AG09309 (cell line): ENCODE results near the gene SSR4.

Experiments used
- DNase-seq: peaks from one replicate; pipeline ENCODE4 v3.0.0-alpha.2; 2010; ENCODE audit warnings: low read depth
- H3K4me3 ChIP-seq: 2 replicates; pipeline ENCODE4 v1.5.1; 2011; ENCODE audit warnings: mild to moderate bottlenecking, low read depth, low read length, moderate library complexity; ENCODE audit not compliant: control insufficient read depth
- CTCF ChIP-seq: IDR thresholded peaks from 2 replicates; pipeline ENCODE4 v1.5.1; 2011; ENCODE audit warnings: mild to moderate bottlenecking, low read depth, low read length, inconsistent platforms; ENCODE audit not compliant: insufficient read depth, control insufficient read depth; ENCODE audit errors: missing control alignments

Gene SSR4

DNA sequence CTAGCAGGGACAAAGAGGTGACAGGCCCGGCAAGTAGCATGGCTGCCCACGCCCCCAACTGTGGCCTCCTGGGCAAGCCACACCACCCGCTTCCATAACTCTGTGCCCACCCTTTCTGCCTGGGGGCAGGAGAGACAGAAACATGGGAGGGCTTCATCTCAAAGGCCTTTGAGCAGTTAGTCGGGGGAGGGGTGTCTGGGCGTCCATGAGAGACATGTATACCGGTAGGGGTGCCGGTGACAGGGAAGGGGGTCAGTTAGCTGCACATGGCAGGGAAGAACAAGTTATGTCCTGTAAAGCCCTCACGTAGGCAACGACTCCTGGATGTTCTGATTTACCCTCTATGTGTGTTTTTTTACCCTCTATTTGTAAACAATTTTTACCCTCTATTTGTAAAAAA is 26.6 kb downstream of the SSR4 start:
- no peak for DNase-seq
- H3K4me3 ChIP-seq, result no peak overlapping the region
- TF ChIP-seq CTCF, result no peak

DNA sequence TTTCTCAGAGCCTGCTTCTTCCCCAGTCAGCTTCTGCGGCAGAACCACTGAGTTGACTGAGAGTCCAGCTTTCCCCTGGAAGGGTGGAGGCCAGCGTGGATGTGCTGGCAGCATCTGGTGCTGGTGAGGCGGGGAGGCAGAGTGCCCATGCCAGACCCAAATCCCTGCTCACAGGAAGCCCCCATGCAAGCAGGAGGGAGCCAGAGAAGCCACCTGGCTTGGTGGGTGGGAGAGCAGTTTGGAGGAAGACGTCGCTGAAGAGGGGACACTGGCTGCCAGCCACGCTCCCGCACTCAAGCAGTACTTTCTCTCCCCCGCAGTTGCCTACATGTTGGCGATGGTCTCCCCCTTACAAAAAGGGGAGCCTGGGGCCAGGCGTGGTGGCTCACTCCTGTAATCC is 29.9 kb downstream of the SSR4 start:
- no peak for TF ChIP-seq CTCF
- H3K4me3 ChIP-seq, result no peak overlapping the region
- DNase-seq, result no peak

- TF ChIP-seq CTCF, result no peak
- DNase-seq, result no peak
- H3K4me3 ChIP-seq, result no peak overlapping the region
These were observed 30.6 kb downstream of the SSR4 start for GRCh38 chrX:153825042-153825441.

- no peak for TF ChIP-seq CTCF
- no peak overlapping the region for H3K4me3 ChIP-seq
- DNase-seq, result no peak
These were observed 32.5 kb downstream of the SSR4 start for GRCh38 chrX:153827016-153827415.

- H3K4me3 ChIP-seq, result no peak overlapping the region
- no peak for DNase-seq
- no peak for TF ChIP-seq CTCF
These were observed 33.4 kb downstream of the SSR4 start for GRCh38 chrX:153827903-153828302.

DNA sequence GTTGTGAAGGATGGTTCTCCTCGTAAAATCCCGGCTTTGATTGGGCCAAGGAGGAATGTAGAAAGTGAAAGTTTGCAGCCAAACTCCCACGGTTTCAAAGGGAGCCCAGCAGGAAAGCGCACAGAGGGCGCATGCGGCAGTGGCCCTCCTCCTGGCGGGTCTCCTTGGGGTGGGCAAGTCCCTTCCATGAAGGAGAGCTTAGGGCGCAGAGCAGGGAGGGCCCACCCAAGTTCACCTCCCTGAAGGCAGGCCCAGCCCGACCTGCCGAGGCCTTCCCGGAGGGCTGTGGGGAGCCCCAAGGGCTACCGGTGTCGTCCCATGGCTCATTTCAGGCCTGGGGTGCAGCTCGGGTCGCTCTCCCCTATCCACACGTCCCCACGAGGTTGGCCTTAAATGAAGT is 33.8 kb downstream of the SSR4 start:
- no peak for TF ChIP-seq CTCF
- H3K4me3 ChIP-seq, result no peak overlapping the region
- DNase-seq, result no peak
